NB4 (cell line): Measurements from ENCODE around the gene CSRP1.
"Not testable (repeated sequence)": the region's sequence is repeated elsewhere in the genome, so short reads cannot be mapped to it uniquely, and the experiment has no call there.

Experiments
- DNase-seq: peaks from one replicate; pipeline ENCODE4 v3.0.0; 2010; ENCODE audit warnings: low read depth
- H3K4me3 ChIP-seq: one replicate; pipeline ENCODE4 v1.5.1; 2011; ENCODE audit warnings: mild to moderate bottlenecking, low read depth, low read length, moderate library complexity
- CTCF ChIP-seq: IDR thresholded peaks from one replicate; pipeline ENCODE4 v1.5.1; 2012; ENCODE audit warnings: low read depth, low read length
- MAX ChIP-seq: IDR thresholded peaks from 2 replicates; pipeline ENCODE4 v1.6.1; 2011; ENCODE audit warnings: low read depth, low read length
- MYC ChIP-seq: IDR thresholded peaks from 2 replicates; pipeline ENCODE4 v1.6.1; 2011; ENCODE audit warnings: low read depth, low read length
- POLR2A ChIP-seq: IDR thresholded peaks from 2 replicates; pipeline ENCODE4 v1.6.1; 2011; ENCODE audit warnings: mild to moderate bottlenecking; ENCODE audit not compliant: insufficient read length; ENCODE audit errors: extremely low read depth

Gene CSRP1

GRCh38 chr1:201480231-201481003 lies 26.5 kb downstream of the CSRP1 start:
- DNase-seq: peak; percentile 25
- no peak overlapping the region for H3K4me3 ChIP-seq
- TF ChIP-seq CTCF (no peak), MYC (no peak), MAX (no peak), POLR2A (no peak)

- TF ChIP-seq CTCF (no peak), POLR2A (no peak), MAX (no peak), MYC (no peak)
- no peak for DNase-seq
- H3K4me3 ChIP-seq: no peak overlapping the region
Measured at GRCh38 chr1:201479201-201479730, 27.7 kb downstream of the CSRP1 start.

GRCh38 chr1:201478666-201479065 lies 28.3 kb downstream of the CSRP1 start:
- not testable (repeated sequence) for H3K4me3 ChIP-seq, DNase-seq

- DNase-seq: peak; percentile 54
- TF ChIP-seq MAX: no peak
- TF ChIP-seq MYC: no peak
- no peak for TF ChIP-seq CTCF
- no peak for TF ChIP-seq POLR2A
- H3K4me3 ChIP-seq: no peak overlapping the region
Measured at GRCh38 chr1:201476670-201477344, 30.1 kb downstream of the CSRP1 start.

- H3K4me3 ChIP-seq: no peak overlapping the region
- TF ChIP-seq MYC: no peak
Measured at GRCh38 chr1:201475915-201476669, 30.8 kb downstream of the CSRP1 start.

GRCh38 chr1:201475130-201475529 lies 31.8 kb downstream of the CSRP1 start:
- TF ChIP-seq MAX (no peak), POLR2A (no peak), CTCF (no peak), MYC (no peak)
- DNase-seq: no peak
- H3K4me3 ChIP-seq: no peak overlapping the region

More at GRCh38 chr1:201475915-201476669, 30.8 kb downstream of the CSRP1 start:
- DNase-seq: no peak
